HCT116 (cell line): ENCODE measurements around the gene CPNE4. TPM values are rescaled to one million over a fixed set of nuclear protein-coding genes. Genes with fewer than 3 reads are reported as not detected.

Source experiments
- ATAC-seq: fragments of 200-7000 bp; cut with Tn5 transposase; 2 replicates; pipeline ENCODE4 v1.9.1; 2020; ENCODE audit warnings: mild to moderate bottlenecking, moderate library complexity
- BruUV-seq: library from RNA; stranded (reverse); fragments of 400-500 nt; replicated peaks from 2 replicates; lab custom pipeline; 2021; lab: Mats Ljungman, UMichigan
- CTCF ChIA-PET: fragments of 300-600 bp; sonication (Branson Sonifier 250); formaldehyde crosslinking; loops from one replicate; lab custom pipeline; 2021; ENCODE audit warnings: antibody characterized with exemption; lab: Charles Lee
- POLR2A ChIA-PET: fragments of 300-600, 350-600 bp; sonication (Branson Sonifier 250); formaldehyde crosslinking; loops from one replicate; lab custom pipeline; 2021; ENCODE audit warnings: antibody characterized with exemption; lab: Charles Lee
- RAD21 ChIA-PET, 2 experiments: fragments of 300-600 bp; sonication (Branson Sonifier 250); formaldehyde crosslinking; loops; one replicate each; lab custom pipeline; 2023; ENCODE audit warnings: low total read pairs in 2 of 2; ENCODE audit not compliant: uncharacterized antibody in 2 of 2, unreplicated experiment in 2 of 2, low non-redundant PET in 1 of 2; lab: Charles Lee
- DNase-seq: peaks from one replicate; pipeline ENCODE4 v3.0.0-alpha.2; 2010; ENCODE audit warnings: low read depth, low spot score
- H2AFZ ChIP-seq: fragments of 200-600 bp; shearing (Covaris generic), sonication (generic); 2 replicates; pipeline ENCODE4 v1.6.1; 2017; ENCODE audit warnings: low read depth, mixed run types, mixed read lengths, antibody characterized with exemption, low read length; ENCODE audit not compliant: poor library complexity, severe bottlenecking
- H3K27ac ChIP-seq: 2 replicates; pipeline ENCODE4 v1.5.1; 2012; ENCODE audit warnings: low read depth, low read length
- H3K27me3 ChIP-seq: fragments of 200-600 bp; sonication (generic); 2 replicates; pipeline ENCODE4 v1.6.1; 2016; ENCODE audit warnings: mixed run types, low read length, mixed read lengths; ENCODE audit not compliant: insufficient read depth
- H3K36me3 ChIP-seq, 2 experiments: fragments of 200-500 bp in 1 of 2; fragments of 200-600 bp in 1 of 2; sonication (Bioruptor generic) in 1 of 2; sonication (generic) in 1 of 2; 2 replicates each; pipeline versions ENCODE4 v1.5.1 to v1.6.1; 2014 to 2016; ENCODE audit warnings: low read length in 2 of 2, inconsistent platforms in 1 of 2, mixed read lengths in 1 of 2, mixed run types in 1 of 2; ENCODE audit not compliant: insufficient read depth in 2 of 2, control insufficient read depth in 1 of 2
- H3K4me1 ChIP-seq, 2 experiments: fragments of 200-600 bp in 1 of 2; sonication (generic) in 1 of 2; 2 replicates each; pipeline versions ENCODE4 v1.5.1 to v1.6.1; 2012 to 2017; ENCODE audit warnings: low read length in 2 of 2, inconsistent platforms in 1 of 2, mild to moderate bottlenecking in 1 of 2, mixed read lengths in 1 of 2, mixed run types in 1 of 2, moderate library complexity in 1 of 2; ENCODE audit not compliant: insufficient read depth in 2 of 2, control insufficient read depth in 1 of 2
- H3K4me2 ChIP-seq: fragments of 200-600 bp; sonication (generic); 2 replicates; pipeline ENCODE4 v1.6.1; 2017; ENCODE audit warnings: mixed run types, low read length, mixed read lengths
- H3K4me3 ChIP-seq, 2 experiments: fragments of 200-600 bp in 1 of 2; sonication (generic) in 1 of 2; replicated peaks in 1 of 2; 2 replicates each; pipeline ENCODE4 v1.5.1; 2011 to 2016; ENCODE audit warnings: low read length in 2 of 2, control low read depth in 1 of 2, low read depth in 1 of 2, mild to moderate bottlenecking in 1 of 2, mixed read lengths in 1 of 2, mixed run types in 1 of 2
- H3K79me2 ChIP-seq: fragments of 200-600 bp; sonication (generic); 2 replicates; pipeline ENCODE4 v1.6.1; 2017; ENCODE audit warnings: mild to moderate bottlenecking, mixed run types, low read length, moderate library complexity, mixed read lengths; ENCODE audit not compliant: insufficient read depth
- H3K9ac ChIP-seq: fragments of 200-600 bp; sonication (generic); 2 replicates; pipeline ENCODE4 v1.6.1; 2016; ENCODE audit warnings: low read length, mixed read lengths
- H3K9me2 ChIP-seq: fragments of 200-600 bp; sonication (generic), shearing (Covaris generic); 2 replicates; pipeline ENCODE4 v1.6.1; 2017; ENCODE audit warnings: mixed run types, mild to moderate bottlenecking, moderate library complexity; ENCODE audit not compliant: insufficient read depth
- H3K9me3 ChIP-seq, 2 experiments: fragments of 200-500 bp in 1 of 2; fragments of 200-600 bp in 1 of 2; sonication (Bioruptor generic) in 1 of 2; sonication (generic) in 1 of 2; 2 replicates each; pipeline ENCODE4 v1.6.1; 2014 to 2017; ENCODE audit warnings: low read length in 2 of 2, mixed read lengths in 2 of 2, inconsistent platforms in 1 of 2, low read depth in 1 of 2, mild to moderate bottlenecking in 1 of 2, mixed run types in 1 of 2, moderate library complexity in 1 of 2; ENCODE audit not compliant: control insufficient read depth in 1 of 2, insufficient read depth in 1 of 2
- H4K20me1 ChIP-seq: fragments of 200-600 bp; sonication (generic), shearing (Covaris generic); 2 replicates; pipeline ENCODE4 v1.6.1; 2017; ENCODE audit warnings: mixed run types, mild to moderate bottlenecking, moderate library complexity; ENCODE audit not compliant: insufficient read depth
- ATF3 ChIP-seq: IDR thresholded peaks from 2 replicates; pipeline ENCODE4 v1.6.1; 2012
- CTCF ChIP-seq, 3 experiments: fragments of 200-600 bp in 1 of 3; sonication (generic) in 1 of 3; IDR thresholded peaks in 2 of 3; conservative IDR thresholded peaks in 1 of 3; 2 replicates each; pipeline ENCODE4 v1.5.1; 2012 to 2017; ENCODE audit warnings: low read depth in 2 of 3, low read length in 2 of 3, antibody characterized with exemption in 1 of 3, borderline replicate concordance in 1 of 3, control low read depth in 1 of 3, mild to moderate bottlenecking in 1 of 3, mixed read lengths in 1 of 3, mixed run types in 1 of 3, moderate library complexity in 1 of 3; ENCODE audit not compliant: insufficient read depth in 1 of 3
- ELF1 ChIP-seq: IDR thresholded peaks from 2 replicates; pipeline ENCODE4 v1.6.1; 2012; ENCODE audit warnings: low read depth, borderline replicate concordance
- FOSL1 ChIP-seq: IDR thresholded peaks from 2 replicates; pipeline ENCODE4 v1.6.1; 2012; ENCODE audit warnings: low read depth
- TCF7L2 ChIP-seq: IDR thresholded peaks from 2 replicates; pipeline ENCODE4 v1.7.0; 2011; ENCODE audit warnings: borderline replicate concordance, inconsistent platforms; ENCODE audit not compliant: insufficient read depth, insufficient read length; ENCODE audit errors: extremely low read depth
- YY1 ChIP-seq: IDR thresholded peaks from 2 replicates; pipeline ENCODE4 v1.6.1; 2011; ENCODE audit warnings: low read length, low read depth, moderate library complexity, mild to moderate bottlenecking; ENCODE audit not compliant: insufficient replicate concordance; ENCODE audit errors: extremely low read depth
- ZFX ChIP-seq: fragments of 450-650 bp; IDR thresholded peaks from 2 replicates; pipeline ENCODE4 v1.6.1; 2017
- ZNF274 ChIP-seq: fragments of 200-500 bp; sonication (Bioruptor generic); IDR thresholded peaks from 2 replicates; pipeline ENCODE4 v1.6.1; 2014; ENCODE audit warnings: mild to moderate bottlenecking, low read depth, low read length, inconsistent platforms
- intact Hi-C: fragments of 100-400 bp; cut with micrococcal nuclease; formaldehyde crosslinking; loops from 2 replicates; pipeline ENCODE4 v1.10.0; 2022
- total RNA-seq: library from RNA; stranded (reverse); gene quantifications from one replicate; pipeline ENCODE4 v1.2.1, GENCODE V29; 2021; ENCODE audit not compliant: unreplicated experiment

CPNE4 gene
- total RNA-seq, 1 experiment from 2014 or later: not detected

- TF ChIP-seq TCF7L2 (no peak), CTCF (IDR thresholded peaks at IDR 0.05 in 2 of 3, conservative IDR thresholded peaks at IDR 0.05 in 1 of 3; ENCODE audit: borderline replicate concordance in 1 of 3, insufficient read depth in 1 of 3, low read depth in 2 of 3, low read length in 2 of 3) (no peak), ELF1 (no peak), ZNF274 (no peak), FOSL1 (no peak), YY1 (no peak), ATF3 (no peak), ZFX (no peak)
- TF ChIP-seq, all 23 proteins: peak for 0
- no peaks in the 10 kb centered on the region for H3K79me2 ChIP-seq
- no peaks in the 10 kb centered on the region for H3K9me3 ChIP-seq
- BruUV-seq: no TSS peak
- H3K36me3 ChIP-seq: no peaks in the 10 kb centered on the region
- H3K27me3 ChIP-seq: peaks cover 22% of the 10 kb centered on the region
- H3K4me3 ChIP-seq: no peak overlapping the region
- no peak overlapping the region for H3K9ac ChIP-seq
- ChIA-PET CTCF (no interaction called here), RAD21 (no interaction called here), POLR2A (no interaction called here)
- no peaks in the 10 kb centered on the region for H3K9me2 ChIP-seq
- no peaks in the 10 kb centered on the region for H3K4me1 ChIP-seq
- no peaks in the 10 kb centered on the region for H4K20me1 ChIP-seq
- no peak overlapping the region for H3K4me2 ChIP-seq
- DNase-seq (no peak), ATAC-seq (no peak)
- intact Hi-C loops: no loop called here
- no peak overlapping the region for H3K27ac ChIP-seq
- no peak overlapping the region for H2AFZ ChIP-seq
Observed at GRCh38 chr3:131582438-131582837, 452.4 kb downstream of the CPNE4 start.
